GM19043 (cell line): Measurements from ENCODE around the gene THBD.
A peak's percentile ranks its signal among the peaks of the same experiment; 100 is the strongest.

Experiments used
- ATAC-seq: cut with Tn5 transposase; IDR thresholded peaks from one replicate; pipeline ENCODE4 v1.9.1; 2021; ENCODE audit warnings: low read depth; ENCODE audit not compliant: unreplicated experiment

THBD gene

GRCh38 chr20:23049201-23050075 lies at the start of gene THBD:
Gene THBD, minus strand, starts transcription at chr20:23049672. Its CDS starts 168 bp downstream, at chr20:23049504.
- no peak for ATAC-seq

GRCh38 chr20:23097636-23098580 lies 48.4 kb upstream of the THBD start:
- no peak for ATAC-seq

- no peak for ATAC-seq
Measured at GRCh38 chr20:23096986-23097520, 47.6 kb upstream of the THBD start.

- ATAC-seq, result no peak
Measured at GRCh38 chr20:23096097-23096496, 46.6 kb upstream of the THBD start.

GRCh38 chr20:23095499-23095898 lies 46.0 kb upstream of the THBD start:
- ATAC-seq, result no peak

GRCh38 chr20:23094927-23095326 lies 45.5 kb upstream of the THBD start:
- no peak for ATAC-seq

GRCh38 chr20:23094213-23094896 lies 44.9 kb upstream of the THBD start:
- no peak for ATAC-seq

GRCh38 chr20:23093613-23094012 lies 44.1 kb upstream of the THBD start:
- no peak for ATAC-seq

- no peak for ATAC-seq
Measured at GRCh38 chr20:23092861-23093495, 43.5 kb upstream of the THBD start.

GRCh38 chr20:23092384-23092756 lies 42.9 kb upstream of the THBD start:
- ATAC-seq, result no peak

- no peak for ATAC-seq
Measured at GRCh38 chr20:23091721-23092383, 42.4 kb upstream of the THBD start.

- ATAC-seq, result no peak
Measured at GRCh38 chr20:23090878-23091277, 41.4 kb upstream of the THBD start.

GRCh38 chr20:23090147-23090546 lies 40.7 kb upstream of the THBD start:
- ATAC-seq, result no peak

GRCh38 chr20:23088866-23089265 lies 39.4 kb upstream of the THBD start:
- no peak for ATAC-seq

GRCh38 chr20:23087587-23088251 lies 38.2 kb upstream of the THBD start:
- ATAC-seq, result no peak

- no peak for ATAC-seq
Measured at GRCh38 chr20:23086931-23087411, 37.5 kb upstream of the THBD start.

GRCh38 chr20:23086056-23086566 lies 36.6 kb upstream of the THBD start, which contains the start of gene CD93:
Gene CD93, minus strand, starts transcription at chr20:23086324. Its CDS starts 132 bp downstream, at chr20:23086192.
- ATAC-seq, result peak; percentile 54

GRCh38 chr20:23085436-23086055 lies 36.1 kb upstream of the THBD start:
- ATAC-seq, result no peak
